NOMO-1 treated with dmso at 0.1 percent for 144 hours (cell line): ENCODE measurements around the gene KLK15.

Source experiments
- DNase-seq: peaks from one replicate; lab custom pipeline; 2025; ENCODE audit not compliant: unreplicated experiment; lab: John Stamatoyannopoulos, UW

Gene KLK15, protein sequence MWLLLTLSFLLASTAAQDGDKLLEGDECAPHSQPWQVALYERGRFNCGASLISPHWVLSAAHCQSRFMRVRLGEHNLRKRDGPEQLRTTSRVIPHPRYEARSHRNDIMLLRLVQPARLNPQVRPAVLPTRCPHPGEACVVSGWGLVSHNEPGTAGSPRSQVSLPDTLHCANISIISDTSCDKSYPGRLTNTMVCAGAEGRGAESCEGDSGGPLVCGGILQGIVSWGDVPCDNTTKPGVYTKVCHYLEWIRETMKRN

GRCh38 chr19:50833117-50833801 lies at the start of gene KLK15:
Gene KLK15, minus strand, starts transcription at chr19:50833574. Its CDS starts 2,082 bp downstream, at chr19:50831492.
- DNase-seq, result no peak

- DNase-seq, result no peak
Observed at GRCh38 chr19:50882188-50882587, 48.8 kb upstream of the KLK15 start.

DNA sequence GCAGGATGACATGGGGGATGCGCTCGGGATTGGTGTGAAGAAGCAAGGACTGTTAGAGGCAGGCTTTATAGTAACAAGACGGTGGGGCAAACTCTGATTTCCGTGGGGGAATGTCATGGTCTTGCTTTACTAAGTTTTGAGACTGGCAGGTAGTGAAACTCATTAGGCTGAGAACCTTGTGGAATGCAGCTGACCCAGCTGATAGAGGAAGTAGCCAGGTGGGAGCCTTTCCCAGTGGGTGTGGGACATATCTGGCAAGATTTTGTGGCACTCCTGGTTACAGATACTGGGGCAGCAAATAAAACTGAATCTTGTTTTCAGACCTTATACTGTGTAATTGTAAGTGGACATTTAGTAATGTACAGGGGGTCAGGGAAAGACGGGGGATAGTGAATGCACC lies 46.9 kb upstream of the KLK15 start:
- DNase-seq, result no peak

- DNase-seq, result no peak
Observed at GRCh38 chr19:50878851-50879250, 45.5 kb upstream of the KLK15 start.

DNA sequence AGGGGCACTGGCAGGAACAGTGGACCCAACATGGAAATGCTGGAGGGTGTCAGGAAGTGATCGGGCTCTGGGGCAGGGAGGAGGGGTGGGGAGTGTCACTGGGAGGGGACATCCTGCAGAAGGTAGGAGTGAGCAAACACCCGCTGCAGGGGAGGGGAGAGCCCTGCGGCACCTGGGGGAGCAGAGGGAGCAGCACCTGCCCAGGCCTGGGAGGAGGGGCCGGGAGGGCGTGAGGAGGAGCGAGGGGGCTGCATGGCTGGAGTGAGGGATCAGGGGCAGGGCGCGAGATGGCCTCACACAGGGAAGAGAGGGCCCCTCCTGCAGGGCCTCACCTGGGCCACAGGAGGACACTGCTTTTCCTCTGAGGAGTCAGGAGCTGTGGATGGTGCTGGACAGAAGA lies 44.0 kb upstream of the KLK15 start:
- no peak for DNase-seq

DNA sequence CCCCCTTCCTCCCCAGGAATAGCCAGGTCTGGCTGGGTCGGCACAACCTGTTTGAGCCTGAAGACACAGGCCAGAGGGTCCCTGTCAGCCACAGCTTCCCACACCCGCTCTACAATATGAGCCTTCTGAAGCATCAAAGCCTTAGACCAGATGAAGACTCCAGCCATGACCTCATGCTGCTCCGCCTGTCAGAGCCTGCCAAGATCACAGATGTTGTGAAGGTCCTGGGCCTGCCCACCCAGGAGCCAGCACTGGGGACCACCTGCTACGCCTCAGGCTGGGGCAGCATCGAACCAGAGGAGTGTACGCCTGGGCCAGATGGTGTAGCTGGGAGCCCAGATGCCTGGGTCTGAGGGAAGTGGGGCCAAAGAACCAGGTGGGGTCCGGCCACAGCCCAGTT lies 43.1 kb upstream of the KLK15 start:
- no peak for DNase-seq

GRCh38 chr19:50875795-50876422 lies 42.5 kb upstream of the KLK15 start:
- DNase-seq, result no peak

GRCh38 chr19:50874211-50874610 lies 40.8 kb upstream of the KLK15 start:
- DNase-seq, result no peak

DNA sequence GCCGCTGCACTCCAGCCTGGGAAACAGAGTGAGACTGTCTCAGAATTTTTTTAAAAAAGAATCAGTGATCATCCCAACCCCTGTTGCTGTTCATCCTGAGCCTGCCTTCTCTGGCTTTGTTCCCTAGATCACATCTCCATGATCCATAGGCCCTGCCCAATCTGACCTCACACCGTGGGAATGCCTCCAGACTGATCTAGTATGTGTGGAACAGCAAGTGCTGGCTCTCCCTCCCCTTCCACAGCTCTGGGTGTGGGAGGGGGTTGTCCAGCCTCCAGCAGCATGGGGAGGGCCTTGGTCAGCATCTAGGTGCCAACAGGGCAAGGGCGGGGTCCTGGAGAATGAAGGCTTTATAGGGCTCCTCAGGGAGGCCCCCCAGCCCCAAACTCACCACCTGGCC lies 39.7 kb upstream of the KLK15 start, which contains the start of gene KLK2:
Gene KLK2 (plus strand): TSS at position 384 of the 400 bp plus-strand sequence. CDS start 35 bp downstream, outside the sequence.
- no peak for DNase-seq

DNA sequence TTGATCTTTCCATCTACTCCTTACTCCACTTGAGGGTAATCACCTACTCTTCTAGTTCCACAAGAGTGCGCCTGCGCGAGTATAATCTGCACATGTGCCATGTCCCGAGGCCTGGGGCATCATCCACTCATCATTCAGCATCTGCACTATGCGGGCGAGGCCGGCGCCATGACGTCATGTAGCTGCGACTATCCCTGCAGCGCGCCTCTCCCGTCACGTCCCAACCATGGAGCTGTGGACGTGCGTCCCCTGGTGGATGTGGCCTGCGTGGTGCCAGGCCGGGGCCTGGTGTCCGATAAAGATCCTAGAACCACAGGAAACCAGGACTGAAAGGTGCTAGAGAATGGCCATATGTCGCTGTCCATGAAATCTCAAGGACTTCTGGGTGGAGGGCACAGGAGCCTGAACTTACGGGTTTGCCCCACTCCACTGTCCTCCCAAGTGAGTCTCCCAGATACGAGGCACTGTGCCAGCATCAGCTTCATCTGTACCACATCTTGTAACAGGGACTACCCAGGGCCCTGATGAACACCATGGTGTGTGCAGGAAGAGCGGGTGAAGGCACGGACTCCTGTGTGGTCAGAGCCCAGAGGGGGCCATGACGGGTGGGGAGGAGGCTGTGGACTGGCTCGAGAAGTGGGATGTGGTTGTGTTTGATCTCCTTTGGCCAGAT lies 37.2 kb upstream of the KLK15 start:
- DNase-seq, result no peak

GRCh38 chr19:50869479-50869878 lies 36.1 kb upstream of the KLK15 start:
- no peak for DNase-seq

- no peak for DNase-seq
Observed at GRCh38 chr19:50861496-50862286, 28.3 kb upstream of the KLK15 start.

- DNase-seq, result no peak
Observed at GRCh38 chr19:50861010-50861409, 27.6 kb upstream of the KLK15 start.

- no peak for DNase-seq
Observed at GRCh38 chr19:50859849-50860248, 26.5 kb upstream of the KLK15 start.

GRCh38 chr19:50858886-50859285 lies 25.5 kb upstream of the KLK15 start:
- no peak for DNase-seq

GRCh38 chr19:50857366-50857765 lies 24.0 kb upstream of the KLK15 start:
- no peak for DNase-seq

DNA sequence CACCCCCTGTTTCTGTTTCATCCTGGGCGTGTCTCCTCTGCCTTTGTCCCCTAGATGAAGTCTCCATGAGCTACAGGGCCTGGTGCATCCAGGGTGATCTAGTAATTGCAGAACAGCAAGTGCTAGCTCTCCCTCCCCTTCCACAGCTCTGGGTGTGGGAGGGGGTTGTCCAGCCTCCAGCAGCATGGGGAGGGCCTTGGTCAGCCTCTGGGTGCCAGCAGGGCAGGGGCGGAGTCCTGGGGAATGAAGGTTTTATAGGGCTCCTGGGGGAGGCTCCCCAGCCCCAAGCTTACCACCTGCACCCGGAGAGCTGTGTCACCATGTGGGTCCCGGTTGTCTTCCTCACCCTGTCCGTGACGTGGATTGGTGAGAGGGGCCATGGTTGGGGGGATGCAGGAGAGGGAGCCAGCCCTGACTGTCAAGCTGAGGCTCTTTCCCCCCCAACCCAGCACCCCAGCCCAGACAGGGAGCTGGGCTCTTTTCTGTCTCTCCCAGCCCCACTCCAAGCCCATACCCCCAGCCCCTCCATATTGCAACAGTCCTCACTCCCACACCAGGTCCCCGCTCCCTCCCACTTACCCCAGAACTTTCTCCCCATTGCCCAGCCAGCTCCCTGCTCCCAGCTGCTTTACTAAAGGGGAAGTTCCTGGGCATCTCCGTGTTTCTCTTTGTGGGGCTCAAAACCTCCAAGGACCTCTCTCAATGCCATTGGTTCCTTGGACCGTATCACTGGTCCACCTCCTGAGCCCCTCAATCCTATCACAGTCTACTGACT lies 21.4 kb upstream of the KLK15 start, which contains the start of gene KLK3:
Gene KLK3 (plus strand): TSS at position 280 of the 775 bp plus-strand sequence. CDS start 41 bp downstream, at position 321.
- DNase-seq, result no peak

GRCh38 chr19:50851620-50852019 lies 18.2 kb upstream of the KLK15 start:
- no peak for DNase-seq

- no peak for DNase-seq
Observed at GRCh38 chr19:50850738-50851137, 17.4 kb upstream of the KLK15 start.
